Neutrophil (primary cell): Measurements from ENCODE around the gene MPP1.

ENCODE experiments used
- H3K27ac ChIP-seq: fragments of 200-600 bp; sonication (generic); 2 replicates; pipeline ENCODE4 v1.5.1; 2016; ENCODE audit warnings: mild to moderate bottlenecking, moderate library complexity
- H3K27me3 ChIP-seq: fragments of 200-600 bp; sonication (generic); 2 replicates; pipeline ENCODE4 v1.6.0; 2016; ENCODE audit warnings: mild to moderate bottlenecking
- H3K36me3 ChIP-seq: fragments of 200-600 bp; sonication (generic); 2 replicates; pipeline ENCODE4 v1.5.1; 2017
- H3K4me1 ChIP-seq, 2 experiments: fragments of 200-600 bp in 1 of 2; sonication (generic) in 1 of 2; 1 replicate in 1 of 2; 2 replicates in 1 of 2; pipeline versions ENCODE4 v1.5.1 to v1.6.1; 2013 to 2016; ENCODE audit warnings: low read depth in 1 of 2, low read length in 1 of 2, mild to moderate bottlenecking in 1 of 2, moderate library complexity in 1 of 2; ENCODE audit not compliant: control insufficient read depth in 1 of 2, insufficient read depth in 1 of 2
- H3K4me3 ChIP-seq, 2 experiments: fragments of 200-600 bp in 1 of 2; sonication (generic) in 1 of 2; 1 replicate in 1 of 2; 2 replicates in 1 of 2; pipeline ENCODE4 v1.5.1; 2013 to 2016; ENCODE audit warnings: low read depth in 1 of 2, low read length in 1 of 2, mild to moderate bottlenecking in 1 of 2, moderate library complexity in 1 of 2
- H3K9me3 ChIP-seq: fragments of 200-600 bp; sonication (generic); 2 replicates; pipeline ENCODE4 v1.5.1; 2016
- CTCF ChIP-seq: fragments of 200-600 bp; sonication (generic); IDR thresholded peaks from 2 replicates; pipeline ENCODE4 v1.5.1; 2016; ENCODE audit warnings: antibody characterized with exemption

Gene MPP1

GRCh38 chrX:154805696-154806091, 409 bp upstream of the MPP1 start:
- no peaks in the 10 kb centered on the region for H3K9me3 ChIP-seq
- H3K36me3 ChIP-seq = no peaks in the 10 kb centered on the region
- H3K27me3 ChIP-seq = no peaks in the 10 kb centered on the region
- peak overlapping the region; percentile 80 to 86 for H3K4me3 ChIP-seq
- peaks cover 40 to 42% of the 10 kb centered on the region in 2 experiments for H3K4me1 ChIP-seq
- TF ChIP-seq CTCF = no peak
- peak overlapping the region; percentile 97 for H3K27ac ChIP-seq

GRCh38 chrX:154804261-154804956, 876 bp downstream of the MPP1 start:
- no peaks in the 10 kb centered on the region for H3K27me3 ChIP-seq
- no peaks in the 10 kb centered on the region for H3K36me3 ChIP-seq
- no peak for TF ChIP-seq CTCF
- peak overlapping the region; percentile 80 to 86 for H3K4me3 ChIP-seq
- peaks cover 53 to 55% of the 10 kb centered on the region in 2 experiments for H3K4me1 ChIP-seq
- H3K27ac ChIP-seq = peak overlapping the region; percentile 97
- no peaks in the 10 kb centered on the region for H3K9me3 ChIP-seq

- peak overlapping the region; percentile 80 to 86 for H3K4me3 ChIP-seq
- no peaks in the 10 kb centered on the region for H3K36me3 ChIP-seq
- peak overlapping the region; percentile 97 for H3K27ac ChIP-seq
- no peaks in the 10 kb centered on the region for H3K9me3 ChIP-seq
- H3K4me1 ChIP-seq = peaks cover 68 to 70% of the 10 kb centered on the region in 2 experiments
- no peaks in the 10 kb centered on the region for H3K27me3 ChIP-seq
- TF ChIP-seq CTCF = no peak
These were observed 2.3 kb downstream of the MPP1 start for GRCh38 chrX:154802947-154803346.

GRCh38 chrX:154800478-154801210, 4.6 kb downstream of the MPP1 start:
- no peaks in the 10 kb centered on the region for H3K9me3 ChIP-seq
- peak overlapping the region; percentile 97 for H3K27ac ChIP-seq
- no peak for TF ChIP-seq CTCF
- no peaks in the 10 kb centered on the region for H3K27me3 ChIP-seq
- H3K4me1 ChIP-seq = peaks cover 67 to 81% of the 10 kb centered on the region in 2 experiments
- no peaks in the 10 kb centered on the region for H3K36me3 ChIP-seq
- peak overlapping the region; percentile 48 to 50 for H3K4me3 ChIP-seq

- H3K9me3 ChIP-seq = no peaks in the 10 kb centered on the region
- H3K4me3 ChIP-seq = peak overlapping the region; percentile 48 to 50
- no peaks in the 10 kb centered on the region for H3K27me3 ChIP-seq
- TF ChIP-seq CTCF = no peak
- H3K27ac ChIP-seq = peak overlapping the region; percentile 97
- no peaks in the 10 kb centered on the region for H3K36me3 ChIP-seq
- peaks cover 73 to 89% of the 10 kb centered on the region in 2 experiments for H3K4me1 ChIP-seq
These were observed 5.5 kb downstream of the MPP1 start for GRCh38 chrX:154799556-154800348.
